PC-3 (cell line): ENCODE measurements around the gene CHRNA4. TPM values are rescaled to one million over a fixed set of nuclear protein-coding genes. Genes with fewer than 3 reads are reported as not detected.

ENCODE experiments used
- ATAC-seq: fragments of 200-7000 bp; cut with Tn5 transposase; 2 replicates; pipeline ENCODE4 v1.9.1; 2020; ENCODE audit warnings: mild to moderate bottlenecking, moderate library complexity
- BruUV-seq: library from RNA; stranded (reverse); fragments of 400-500 nt; replicated peaks from 2 replicates; lab custom pipeline; 2021; lab: Mats Ljungman, UMichigan
- CTCF ChIA-PET: fragments of 300-600 bp; sonication (Branson Sonifier 250); formaldehyde crosslinking; loops from one replicate; lab custom pipeline; 2022; ENCODE audit warnings: antibody characterized with exemption; lab: Charles Lee
- POLR2A ChIA-PET: fragments of 300-600 bp; sonication (Branson Sonifier 250); formaldehyde crosslinking; loops from one replicate; lab custom pipeline; 2022; ENCODE audit warnings: antibody characterized with exemption; ENCODE audit not compliant: unreplicated experiment; lab: Charles Lee
- DNase-seq: peaks from one replicate; pipeline ENCODE4 v3.0.0-alpha.2; 2015
- H2AFZ ChIP-seq: fragments of 300-600 bp; sonication (generic); 2 replicates; pipeline ENCODE4 v1.6.0; 2016; ENCODE audit warnings: antibody characterized with exemption, low read length
- H3F3A ChIP-seq: fragments of 300-600 bp; sonication (generic); one replicate; pipeline ENCODE4 v1.6.0; 2017; ENCODE audit warnings: antibody characterized with exemption, low read length, control low read depth, mild to moderate bottlenecking; ENCODE audit not compliant: unreplicated experiment
- H3K27ac ChIP-seq: fragments of 300-600 bp; sonication (generic); 2 replicates; pipeline ENCODE4 v1.5.1; 2016; ENCODE audit warnings: mild to moderate bottlenecking, low read length
- H3K27me3 ChIP-seq: fragments of 300-600 bp; sonication (generic); 2 replicates; pipeline ENCODE4 v1.6.1; 2016; ENCODE audit warnings: low read length, mixed read lengths
- H3K36me3 ChIP-seq: fragments of 300-600 bp; sonication (generic); 2 replicates; pipeline ENCODE4 v1.6.1; 2016; ENCODE audit warnings: low read depth, mixed run types, low read length, mixed read lengths
- H3K4me1 ChIP-seq: fragments of 300-600 bp; sonication (generic); 2 replicates; pipeline ENCODE4 v1.5.1; 2016; ENCODE audit warnings: low read length; ENCODE audit not compliant: insufficient read depth
- H3K4me2 ChIP-seq: fragments of 300-600 bp; sonication (generic); 2 replicates; pipeline ENCODE4 v1.6.0; 2016; ENCODE audit warnings: low read length
- H3K4me3 ChIP-seq: fragments of 300-600 bp; sonication (generic); 2 replicates; pipeline ENCODE4 v1.5.1; 2016; ENCODE audit warnings: mild to moderate bottlenecking, low read length, mixed read lengths
- H3K79me2 ChIP-seq: fragments of 300-600 bp; sonication (generic); 2 replicates; pipeline ENCODE4 v1.6.1; 2017; ENCODE audit warnings: low read length, mixed read lengths
- H3K9ac ChIP-seq: fragments of 300-600 bp; sonication (generic); 2 replicates; pipeline ENCODE4 v1.6.0; 2016; ENCODE audit warnings: mild to moderate bottlenecking, low read length
- H3K9me2 ChIP-seq: fragments of 300-600 bp; sonication (generic); replicated peaks from 2 replicates; pipeline ENCODE4 v1.6.1; 2016; ENCODE audit warnings: mixed run types, low read length, mixed read lengths
- H3K9me3 ChIP-seq: fragments of 300-600 bp; sonication (generic); 2 replicates; pipeline ENCODE4 v1.6.1; 2016; ENCODE audit warnings: low read length, mixed read lengths
- H4K20me1 ChIP-seq: fragments of 300-600 bp; sonication (generic); 2 replicates; pipeline ENCODE4 v1.6.1; 2016; ENCODE audit warnings: low read length, mixed read lengths
- EZH2 ChIP-seq: fragments of 300-600 bp; sonication (generic); IDR thresholded peaks from one replicate; pipeline ENCODE4 v1.6.1; 2017; ENCODE audit warnings: antibody characterized with exemption, mild to moderate bottlenecking, low read length; ENCODE audit not compliant: unreplicated experiment
- EZH2phosphoT487 ChIP-seq: fragments of 300-600 bp; sonication (generic); IDR thresholded peaks from 2 replicates; pipeline ENCODE4 v1.6.1; 2018; ENCODE audit warnings: mild to moderate bottlenecking, antibody characterized with exemption, low read length, borderline replicate concordance
- intact Hi-C: fragments of 100-400 bp; cut with micrococcal nuclease; formaldehyde crosslinking; loops from 2 replicates; pipeline ENCODE4 v1.9.0; 2023
- total RNA-seq: library from RNA; depleted of rRNA; stranded (reverse); fragments of >200 nt; gene quantifications from 2 replicates; pipeline ENCODE4 v1.2.3, GENCODE V29; 2014
- TF ChIP-seq, protein P1 (sequence below): fragments of 300-600 bp; sonication (generic); conservative IDR thresholded peaks from 2 replicates; pipeline ENCODE4 v1.5.1; 2017; ENCODE audit warnings: antibody characterized with exemption, low read depth, mild to moderate bottlenecking, low read length

The CHRNA4 gene
- total RNA-seq, 1 experiment from 2014 or later: not detected

DNA sequence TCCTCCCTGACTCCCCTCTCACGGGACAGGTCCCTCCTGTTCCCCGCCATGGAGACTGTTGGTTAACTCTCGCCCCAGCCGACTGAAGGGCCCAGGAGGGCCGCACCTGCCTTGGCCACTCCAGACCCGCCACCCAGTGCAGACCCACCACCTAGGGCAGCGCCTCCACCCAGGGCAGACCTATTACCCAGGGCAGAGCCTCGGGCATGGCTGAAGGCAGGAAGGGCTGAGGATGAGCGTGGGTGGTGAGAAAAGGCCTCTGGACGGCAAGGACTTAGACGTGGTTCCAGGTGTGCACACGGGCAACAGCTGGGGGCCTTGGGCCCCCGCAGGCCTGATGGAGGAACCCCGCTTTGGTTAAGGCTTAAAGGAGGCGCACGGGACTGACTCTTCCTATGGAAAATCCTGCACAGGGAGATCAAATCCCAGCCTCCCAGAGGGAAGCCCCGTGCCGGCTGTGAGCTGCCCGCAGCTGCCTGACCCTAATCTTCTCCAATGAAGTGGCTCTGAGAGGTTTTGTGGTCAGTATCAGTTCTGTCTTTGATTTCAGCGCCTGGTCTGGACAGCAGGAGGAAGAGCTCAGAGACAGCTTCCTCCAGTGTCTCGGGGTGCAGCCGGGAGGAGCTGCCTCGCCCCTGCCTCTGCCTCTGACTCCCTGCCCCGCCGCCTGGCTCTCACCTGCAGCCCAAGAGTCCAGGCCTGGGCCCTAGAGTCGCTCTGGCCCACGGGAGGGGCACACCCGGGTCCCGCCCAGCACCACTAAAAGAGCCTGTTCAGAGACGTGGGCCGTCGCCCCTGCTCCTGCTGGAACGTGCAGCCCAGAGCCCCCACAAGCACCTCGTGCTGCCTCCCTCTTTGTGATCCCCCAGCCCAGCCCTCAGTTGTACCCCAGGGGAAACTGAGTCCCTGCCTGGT, 12.1 kb upstream of the CHRNA4 start:
- Histone ChIP-seq H3K79me2 (no peaks in the 10 kb centered on the region), H2AFZ (no peak overlapping the region), H3K9me2 (no peaks in the 10 kb centered on the region), H3F3A (no peaks in the 10 kb centered on the region), H3K9ac (no peak overlapping the region), H3K4me2 (no peak overlapping the region), H3K4me1 (no peaks in the 10 kb centered on the region), H3K36me3 (no peaks in the 10 kb centered on the region), H4K20me1 (no peaks in the 10 kb centered on the region), H3K4me3 (no peak overlapping the region), H3K27me3 (peaks cover 45% of the 10 kb centered on the region), H3K9me3 (no peaks in the 10 kb centered on the region), H3K27ac (no peak overlapping the region)
- ChIA-PET CTCF (no interaction called here), POLR2A (no interaction called here)
- DNase-seq (no peak), ATAC-seq (no peak)
- no TSS peak for BruUV-seq
- no peak for TF ChIP-seq EZH2
- TF ChIP-seq EZH2phosphoT487: no peak
- TF ChIP-seq, protein P1, sequence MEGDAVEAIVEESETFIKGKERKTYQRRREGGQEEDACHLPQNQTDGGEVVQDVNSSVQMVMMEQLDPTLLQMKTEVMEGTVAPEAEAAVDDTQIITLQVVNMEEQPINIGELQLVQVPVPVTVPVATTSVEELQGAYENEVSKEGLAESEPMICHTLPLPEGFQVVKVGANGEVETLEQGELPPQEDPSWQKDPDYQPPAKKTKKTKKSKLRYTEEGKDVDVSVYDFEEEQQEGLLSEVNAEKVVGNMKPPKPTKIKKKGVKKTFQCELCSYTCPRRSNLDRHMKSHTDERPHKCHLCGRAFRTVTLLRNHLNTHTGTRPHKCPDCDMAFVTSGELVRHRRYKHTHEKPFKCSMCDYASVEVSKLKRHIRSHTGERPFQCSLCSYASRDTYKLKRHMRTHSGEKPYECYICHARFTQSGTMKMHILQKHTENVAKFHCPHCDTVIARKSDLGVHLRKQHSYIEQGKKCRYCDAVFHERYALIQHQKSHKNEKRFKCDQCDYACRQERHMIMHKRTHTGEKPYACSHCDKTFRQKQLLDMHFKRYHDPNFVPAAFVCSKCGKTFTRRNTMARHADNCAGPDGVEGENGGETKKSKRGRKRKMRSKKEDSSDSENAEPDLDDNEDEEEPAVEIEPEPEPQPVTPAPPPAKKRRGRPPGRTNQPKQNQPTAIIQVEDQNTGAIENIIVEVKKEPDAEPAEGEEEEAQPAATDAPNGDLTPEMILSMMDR: no peak
- intact Hi-C loops: no loop called here

DNA sequence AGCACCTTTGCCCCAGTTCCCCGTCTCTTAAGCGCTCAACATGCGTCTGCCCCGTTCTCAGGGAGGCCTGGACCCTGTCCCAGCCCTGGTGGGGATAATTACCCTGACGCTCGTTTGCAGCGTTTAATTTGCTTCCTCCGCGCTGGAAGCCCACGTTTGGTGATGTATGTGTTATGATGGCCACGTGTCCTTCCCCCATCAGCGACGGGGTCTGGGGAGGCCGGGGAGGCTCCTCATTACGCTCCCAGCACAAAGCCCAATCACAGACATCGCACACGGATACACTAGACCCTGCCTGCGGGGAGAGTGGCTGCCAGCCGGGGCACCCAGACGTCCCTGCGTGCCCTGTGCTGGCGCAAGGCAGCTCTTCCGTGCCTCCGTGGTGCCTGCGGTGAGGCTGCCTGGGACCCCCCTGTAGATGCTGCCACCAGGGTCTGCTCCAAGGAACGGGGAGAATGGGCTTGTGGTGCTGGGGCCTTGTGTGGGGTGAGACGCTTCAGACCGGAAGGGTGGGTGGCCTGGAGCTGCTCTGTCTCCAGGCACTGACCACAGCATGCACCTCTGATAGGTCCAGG, 10.2 kb upstream of the CHRNA4 start:
- H3K79me2 ChIP-seq: no peaks in the 10 kb centered on the region

More for the DNA sequence above, 10.2 kb upstream of the CHRNA4 start:
- Histone ChIP-seq H3K4me2 (no peak overlapping the region), H3K27ac (no peak overlapping the region), H3K9me2 (no peaks in the 10 kb centered on the region), H4K20me1 (no peaks in the 10 kb centered on the region), H2AFZ (no peak overlapping the region), H3K36me3 (no peaks in the 10 kb centered on the region), H3K9me3 (no peaks in the 10 kb centered on the region), H3F3A (no peaks in the 10 kb centered on the region), H3K4me1 (no peaks in the 10 kb centered on the region), H3K27me3 (peaks cover 45% of the 10 kb centered on the region), H3K4me3 (no peak overlapping the region), H3K9ac (no peak overlapping the region)
- no peak for DNase-seq
- ATAC-seq: no peak
- CTCF ChIA-PET: no interaction called here
- POLR2A ChIA-PET: no interaction called here
- intact Hi-C loops: no loop called here
- BruUV-seq: no TSS peak
- no peak for TF ChIP-seq EZH2phosphoT487
- TF ChIP-seq, protein P1: no peak
- TF ChIP-seq EZH2: no peak
